Cardiac muscle cell (in vitro differentiated cells and primary cell): Measurements from ENCODE around the gene NUDCD3. TPM values are rescaled to one million over a fixed set of nuclear protein-coding genes. Genes with fewer than 3 reads are reported as not detected.

Experiments
- DNase-seq, 2 donors: peaks; one replicate each; pipeline versions ENCODE4 v3.0.0 to v3.0.0-alpha.2; 2010 to 2017; ENCODE audit warnings: low read depth in 1 of 2, low spot score in 1 of 2
- H3K27ac ChIP-seq: fragments of 200-600 bp; sonication (generic); 2 replicates; pipeline ENCODE4 v1.5.1; 2016
- H3K27me3 ChIP-seq: fragments of 200-600 bp; sonication (generic); 2 replicates; pipeline ENCODE4 v1.6.0; 2016; ENCODE audit warnings: control low read depth
- H3K36me3 ChIP-seq: fragments of 200-600 bp; sonication (generic); 2 replicates; pipeline ENCODE4 v1.5.1; 2016; ENCODE audit warnings: control low read depth
- H3K4me1 ChIP-seq: fragments of 200-600 bp; sonication (generic); 2 replicates; pipeline ENCODE4 v1.8.1; 2017; ENCODE audit warnings: low read depth, mild to moderate bottlenecking, mixed run types
- H3K4me3 ChIP-seq: fragments of 200-600 bp; sonication (generic); 2 replicates; pipeline ENCODE4 v1.5.1; 2016; ENCODE audit warnings: mild to moderate bottlenecking
- H3K9me3 ChIP-seq: fragments of 200-600 bp; sonication (generic); 2 replicates; pipeline ENCODE4 v1.5.1; 2017; ENCODE audit warnings: low read depth, mild to moderate bottlenecking, control low read depth
- polyA plus RNA-seq: library from polyadenylated mRNA; unstranded; fragments of >200 nt; fragmentation: Nextera tagmentation; extraction: Ambion mirVana; gene quantifications from 2 replicates; pipeline ENCODE4 v1.2.1, GENCODE V29; 2016
- total RNA-seq: library from RNA; depleted of rRNA; stranded (reverse); fragments of >200 nt; gene quantifications from 2 replicates; pipeline ENCODE4 v1.2.3, GENCODE V29; 2016
- TF ChIP-seq, protein P1 (sequence below): IDR thresholded peaks from 2 replicates; pipeline ENCODE4 v1.5.1; 2012; ENCODE audit warnings: low read depth, mild to moderate bottlenecking, low read length

NUDCD3 gene
- total and polyA plus RNA-seq, 2 experiments from 2014 or later = 44.8 to 98.7 TPM

GRCh38 chr7:44382459-44383265 is 107.8 kb downstream of the NUDCD3 start:
- Histone ChIP-seq H3K9me3 (no peaks in the 10 kb centered on the region), H3K27me3 (no peaks in the 10 kb centered on the region), H3K4me1 (no peaks in the 10 kb centered on the region), H3K4me3 (no peak overlapping the region), H3K27ac (peak overlapping the region; percentile 62), H3K36me3 (peaks cover 9% of the 10 kb centered on the region)
- DNase-seq = peak in 1 of 2 donors; percentile 19
- TF ChIP-seq, protein P1, sequence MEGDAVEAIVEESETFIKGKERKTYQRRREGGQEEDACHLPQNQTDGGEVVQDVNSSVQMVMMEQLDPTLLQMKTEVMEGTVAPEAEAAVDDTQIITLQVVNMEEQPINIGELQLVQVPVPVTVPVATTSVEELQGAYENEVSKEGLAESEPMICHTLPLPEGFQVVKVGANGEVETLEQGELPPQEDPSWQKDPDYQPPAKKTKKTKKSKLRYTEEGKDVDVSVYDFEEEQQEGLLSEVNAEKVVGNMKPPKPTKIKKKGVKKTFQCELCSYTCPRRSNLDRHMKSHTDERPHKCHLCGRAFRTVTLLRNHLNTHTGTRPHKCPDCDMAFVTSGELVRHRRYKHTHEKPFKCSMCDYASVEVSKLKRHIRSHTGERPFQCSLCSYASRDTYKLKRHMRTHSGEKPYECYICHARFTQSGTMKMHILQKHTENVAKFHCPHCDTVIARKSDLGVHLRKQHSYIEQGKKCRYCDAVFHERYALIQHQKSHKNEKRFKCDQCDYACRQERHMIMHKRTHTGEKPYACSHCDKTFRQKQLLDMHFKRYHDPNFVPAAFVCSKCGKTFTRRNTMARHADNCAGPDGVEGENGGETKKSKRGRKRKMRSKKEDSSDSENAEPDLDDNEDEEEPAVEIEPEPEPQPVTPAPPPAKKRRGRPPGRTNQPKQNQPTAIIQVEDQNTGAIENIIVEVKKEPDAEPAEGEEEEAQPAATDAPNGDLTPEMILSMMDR = no peak

- Histone ChIP-seq H3K4me3 (no peak overlapping the region), H3K9me3 (no peaks in the 10 kb centered on the region), H3K4me1 (no peaks in the 10 kb centered on the region), H3K27ac (no peak overlapping the region), H3K27me3 (no peaks in the 10 kb centered on the region), H3K36me3 (peaks cover 9% of the 10 kb centered on the region)
- TF ChIP-seq, protein P1 = no peak
- DNase-seq = no peak
Measured at GRCh38 chr7:44381494-44382220, 108.8 kb downstream of the NUDCD3 start.

- Histone ChIP-seq H3K36me3 (peaks cover 5% of the 10 kb centered on the region), H3K4me3 (no peak overlapping the region), H3K9me3 (no peaks in the 10 kb centered on the region), H3K27me3 (no peaks in the 10 kb centered on the region), H3K4me1 (no peaks in the 10 kb centered on the region), H3K27ac (no peak overlapping the region)
- TF ChIP-seq, protein P1 = no peak
- peak in 1 of 2 donors; percentile 46 for DNase-seq
Measured at GRCh38 chr7:44380831-44381493, 109.5 kb downstream of the NUDCD3 start.

DNA sequence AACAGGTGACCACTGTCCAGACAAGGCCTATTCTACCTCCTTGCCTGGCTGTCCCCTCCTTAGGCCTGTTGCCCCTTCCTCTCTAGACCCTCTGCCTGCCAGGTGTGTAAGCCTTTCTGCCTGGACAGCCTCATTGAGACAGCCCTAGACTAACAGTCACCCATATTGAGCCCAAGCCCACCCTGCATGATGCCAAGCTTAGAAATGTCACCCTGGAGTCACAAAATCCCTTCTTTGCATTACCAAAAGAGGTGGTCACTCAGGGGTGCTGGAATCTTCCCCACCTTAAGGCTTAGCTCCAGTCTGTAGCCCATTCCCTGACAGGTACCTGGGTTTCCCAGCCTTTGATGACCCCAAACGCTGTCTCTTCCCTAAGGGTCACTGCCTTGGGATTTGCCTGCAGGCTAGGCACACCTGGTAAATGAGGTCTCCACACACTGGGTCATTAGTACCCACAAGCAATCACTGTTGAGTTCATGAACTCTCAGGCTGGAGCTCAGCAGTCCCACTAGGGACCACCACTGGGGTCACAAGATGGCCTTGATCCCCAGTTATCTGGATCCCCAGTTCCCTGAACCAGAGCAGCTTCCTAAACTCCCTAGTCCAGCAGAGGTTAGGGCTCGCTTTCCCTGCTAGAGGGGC is 110.1 kb downstream of the NUDCD3 start:
- Histone ChIP-seq H3K27ac (no peak overlapping the region), H3K4me3 (no peak overlapping the region), H3K27me3 (no peaks in the 10 kb centered on the region), H3K36me3 (peaks cover under 1% of the 10 kb centered on the region), H3K4me1 (no peaks in the 10 kb centered on the region), H3K9me3 (no peaks in the 10 kb centered on the region)
- TF ChIP-seq, protein P1 = no peak
- no peak for DNase-seq
